Left ventricle myocardium superior (tissue), 1 donor: ENCODE results near the gene ZNF853. TPM values are rescaled to one million over a fixed set of nuclear protein-coding genes. Genes with fewer than 3 reads are reported as not detected.
"Not testable (repeated sequence)": the region's sequence is repeated elsewhere in the genome, so short reads cannot be mapped to it uniquely, and the experiment has no call there.

Experiments used
- ATAC-seq: fragments of 200-7000 bp; cut with Tn5 transposase; one replicate; pipeline ENCODE4 v1.9.1; 2020; ENCODE audit warnings: mild to moderate bottlenecking, moderate library complexity
- DNase-seq: peaks from one replicate; pipeline ENCODE4 v3.0.0-alpha.2; 2020
- intact Hi-C: fragments of 100-400 bp; cut with micrococcal nuclease; formaldehyde crosslinking; loops from one replicate; pipeline ENCODE4 v1.11.0; 2022
- total RNA-seq: library from RNA; stranded (reverse); fragmentation: NEBNext Ultra II Directional; extraction: Animal tissue kit (Norgen Biotek cat#: 25700); gene quantifications from one replicate; pipeline ENCODE4 v1.2.1, GENCODE V29; 2021
- donor health status: DM: no; HTN: yes; CAD: no; lungs with severe emphysema.

The ZNF853 gene
- total RNA-seq, 1 donor from 2014 or later: 11.1 TPM

GRCh38 chr7:6648066-6648814 is 32.8 kb downstream of the ZNF853 start:
- intact Hi-C loops: no loop called here
- DNase-seq (no peak), ATAC-seq (no peak)

- no peak for ATAC-seq
- no peak for DNase-seq
- intact Hi-C loops: no loop called here
Observed at GRCh38 chr7:6648815-6649104, 33.4 kb downstream of the ZNF853 start.

- no peak for ATAC-seq
- intact Hi-C loops: no loop called here
Observed at GRCh38 chr7:6649241-6649961, 34.0 kb downstream of the ZNF853 start.

DNA sequence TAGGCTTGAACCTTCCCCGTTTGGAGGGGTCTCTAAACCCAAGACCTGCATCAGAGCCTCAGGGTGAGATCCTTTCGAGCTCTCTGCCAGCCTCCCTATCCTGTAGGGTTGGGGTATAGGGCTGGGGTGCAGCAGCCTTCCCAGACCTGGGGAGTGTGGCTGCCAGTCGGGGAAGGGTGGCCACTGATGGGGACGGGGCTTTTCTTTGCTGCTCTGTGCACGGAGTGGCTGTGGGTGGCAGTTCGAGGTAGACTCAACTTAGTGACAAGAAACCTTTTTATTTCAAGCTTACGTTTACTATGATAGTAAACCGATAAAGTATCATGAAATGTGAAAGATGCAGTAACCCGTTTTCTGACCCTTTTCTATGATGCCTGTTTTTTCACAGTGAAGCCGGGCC is 34.7 kb downstream of the ZNF853 start:
- DNase-seq (no peak), ATAC-seq (no peak)
- intact Hi-C loops: no loop called here

More at GRCh38 chr7:6649241-6649961, 34.0 kb downstream of the ZNF853 start:
- DNase-seq: no peak

- DNase-seq: no peak
- no peak for ATAC-seq
- intact Hi-C loops: no loop called here
Observed at GRCh38 chr7:6650521-6651011, 35.2 kb downstream of the ZNF853 start.

DNA sequence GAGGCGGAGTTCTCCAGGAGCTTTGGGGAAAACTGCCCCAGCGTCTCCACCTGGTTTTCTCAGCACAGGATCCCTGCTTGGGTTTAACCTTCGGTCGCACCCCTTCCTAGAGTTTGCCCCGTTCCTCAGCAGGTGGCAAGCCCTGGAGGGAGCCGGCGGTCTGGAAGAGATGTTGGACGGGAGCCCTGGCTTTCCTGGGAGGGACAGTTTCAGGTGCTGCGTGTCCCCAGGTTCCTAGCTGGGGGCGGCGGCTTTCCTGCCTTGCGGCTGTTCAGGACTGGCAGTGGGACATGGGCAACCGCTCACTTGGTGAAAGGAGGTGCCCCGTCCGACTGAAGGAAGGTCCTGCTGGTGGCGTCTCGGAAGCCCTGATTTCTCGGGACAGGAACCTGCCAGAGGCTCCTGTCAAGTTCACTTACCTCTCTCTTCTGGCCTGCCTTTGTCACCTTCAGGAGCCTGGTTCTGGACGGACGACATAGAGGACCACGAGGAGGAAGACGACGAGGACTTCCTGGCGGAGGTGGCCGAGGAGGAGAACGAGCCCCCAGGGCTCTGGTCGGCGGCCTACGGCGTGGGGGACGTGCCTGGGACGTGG is 36.5 kb downstream of the ZNF853 start:
- ATAC-seq (no peak), DNase-seq (no peak)
- intact Hi-C loops: no loop called here

DNA sequence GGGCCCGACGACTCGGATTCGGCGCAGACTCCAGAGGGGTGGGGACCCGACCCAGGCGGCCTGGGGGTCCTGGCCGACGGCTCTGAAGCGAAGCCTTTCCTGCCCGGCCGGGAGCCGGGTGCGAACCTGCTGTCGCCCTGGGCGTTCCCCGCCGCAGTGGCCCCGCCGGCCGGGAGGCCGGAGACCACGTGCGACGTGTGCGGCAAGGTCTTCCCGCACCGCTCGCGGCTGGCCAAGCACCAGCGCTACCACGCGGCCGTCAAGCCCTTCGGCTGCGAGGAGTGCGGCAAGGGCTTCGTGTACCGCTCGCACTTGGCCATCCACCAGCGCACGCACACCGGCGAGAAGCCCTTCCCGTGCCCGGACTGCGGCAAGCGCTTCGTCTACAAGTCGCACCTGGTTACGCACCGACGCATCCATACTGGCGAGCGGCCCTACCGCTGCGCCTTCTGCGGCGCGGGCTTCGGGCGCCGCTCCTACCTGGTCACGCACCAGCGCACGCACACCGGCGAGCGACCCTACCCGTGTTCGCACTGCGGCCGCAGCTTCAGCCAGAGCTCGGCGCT is 37.1 kb downstream of the ZNF853 start:
- intact Hi-C loops: no loop called here
- ATAC-seq (no peak), DNase-seq (no peak)

DNA sequence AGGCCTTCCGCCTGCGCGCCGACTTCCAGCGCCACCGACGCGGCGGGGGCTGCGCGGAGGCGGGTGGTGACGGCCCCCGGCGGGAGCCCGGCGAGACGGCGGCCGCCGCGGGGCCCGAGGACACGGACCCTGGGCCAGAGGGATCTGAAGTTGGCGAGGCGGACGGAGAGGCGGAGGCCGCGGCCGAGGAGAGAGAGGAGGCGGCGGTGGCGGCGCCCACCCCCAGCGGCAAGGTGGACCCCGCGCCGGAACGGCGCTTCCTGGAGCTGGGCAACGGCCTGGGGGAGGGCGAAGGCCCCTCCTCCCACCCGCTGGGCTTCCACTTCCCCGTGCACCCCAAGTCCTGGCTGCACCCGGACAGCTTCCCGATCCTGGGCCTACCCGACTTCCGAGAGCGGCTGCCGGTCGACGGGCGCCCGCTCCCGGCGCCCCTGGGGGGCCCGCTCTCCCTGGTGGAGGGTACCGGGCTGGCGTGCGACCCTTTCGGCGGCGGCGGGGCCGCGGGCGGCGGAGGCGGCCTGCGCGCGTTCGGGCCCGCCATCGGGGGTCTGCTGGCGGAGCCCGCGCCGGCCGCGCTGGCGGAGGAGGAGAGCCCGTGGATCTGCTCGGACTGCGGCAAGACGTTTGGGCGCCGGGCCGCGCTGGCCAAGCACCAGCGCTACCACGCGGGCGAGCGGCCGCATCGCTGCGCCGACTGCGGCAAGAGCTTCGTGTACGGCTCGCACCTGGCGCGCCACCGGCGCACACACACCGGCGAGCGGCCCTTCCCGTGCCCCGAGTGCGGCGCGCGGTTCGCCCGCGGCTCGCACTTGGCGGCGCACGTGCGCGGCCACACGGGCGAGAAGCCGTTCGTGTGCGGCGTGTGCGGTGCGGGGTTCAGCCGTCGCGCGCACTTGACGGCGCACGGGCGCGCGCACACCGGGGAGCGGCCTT is 37.9 kb downstream of the ZNF853 start:
- DNase-seq (no peak), ATAC-seq (no peak)
- intact Hi-C loops: no loop called here

GRCh38 chr7:6654113-6654841 is 38.9 kb downstream of the ZNF853 start:
- ATAC-seq (no peak), DNase-seq (no peak)
- intact Hi-C loops: no loop called here

DNA sequence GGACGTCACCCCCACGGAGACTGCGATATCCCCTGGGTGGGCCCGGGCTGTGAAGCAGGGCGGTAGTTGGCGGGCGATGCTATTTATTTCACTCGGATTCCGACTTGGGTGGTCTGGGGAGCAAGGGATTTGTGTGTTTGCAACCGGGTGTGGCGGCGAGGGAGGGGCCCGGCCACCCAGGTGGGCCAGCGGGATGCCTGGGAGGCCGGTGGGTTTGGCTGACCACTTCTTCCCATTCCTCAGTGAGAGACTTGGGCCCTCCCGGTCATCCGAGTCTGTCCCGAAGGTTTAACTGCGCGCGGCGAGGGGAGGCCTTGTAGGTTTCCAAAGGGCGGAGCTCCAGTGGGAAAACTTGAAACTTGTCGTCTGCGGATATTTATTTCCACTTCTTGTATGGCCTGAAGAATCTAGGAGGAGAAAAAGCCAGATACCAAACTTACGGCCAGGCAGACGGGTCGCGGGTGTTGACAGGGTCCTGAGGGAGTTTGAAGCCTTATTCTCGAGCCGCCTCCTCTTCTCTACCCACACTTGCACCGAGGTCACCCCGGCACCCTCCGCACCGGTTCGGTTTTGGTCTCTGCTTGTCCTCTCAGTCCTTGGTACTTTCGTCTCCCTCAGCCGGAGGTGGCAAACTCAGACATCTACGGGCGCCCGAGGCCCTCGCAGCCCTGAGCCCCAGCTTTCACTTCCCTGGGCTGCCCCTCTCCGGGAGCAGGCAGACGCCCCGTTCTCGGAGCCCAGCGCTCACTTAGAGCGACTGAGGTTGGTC is 39.6 kb downstream of the ZNF853 start:
- intact Hi-C loops: no loop called here
- DNase-seq: no peak
- no peak for ATAC-seq

DNA sequence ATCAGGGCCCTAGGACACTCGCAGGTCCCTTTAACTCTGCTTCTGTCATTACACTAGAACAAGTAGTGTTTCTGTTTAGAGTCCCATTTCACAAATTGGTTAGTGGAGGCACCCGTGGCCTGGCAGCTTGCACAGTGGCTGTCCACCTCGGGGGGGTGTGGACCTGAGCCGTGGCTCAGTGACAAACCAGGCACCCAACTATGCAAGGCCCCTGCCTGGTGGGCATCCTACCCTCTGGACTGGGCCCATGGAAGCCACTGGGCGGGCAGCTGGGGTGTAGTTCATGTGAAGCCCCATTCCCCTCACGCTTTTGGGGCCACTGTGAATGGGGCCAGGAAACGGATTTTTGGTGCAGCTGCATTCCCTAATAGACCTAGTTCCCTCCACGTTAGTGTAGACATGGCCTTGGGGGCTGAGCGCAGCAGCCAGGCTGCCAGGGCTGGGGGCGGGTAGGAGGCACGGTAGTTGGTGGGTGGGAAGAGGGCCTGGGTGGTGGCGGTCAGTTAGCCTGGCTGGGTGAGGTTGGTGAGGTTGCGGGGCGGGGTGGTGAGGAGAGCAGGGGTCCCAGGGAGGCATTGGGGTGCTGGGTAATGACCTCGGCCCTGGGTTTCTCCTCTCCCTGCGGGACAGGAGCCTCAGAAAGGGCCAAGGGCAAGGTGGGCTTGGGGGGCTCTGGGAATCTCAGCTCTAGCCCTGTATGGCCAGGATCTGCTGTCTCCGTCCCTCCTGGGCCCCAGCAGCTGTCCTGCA is 40.4 kb downstream of the ZNF853 start:
- ATAC-seq (no peak), DNase-seq (no peak)
- intact Hi-C loops: no loop called here

DNA sequence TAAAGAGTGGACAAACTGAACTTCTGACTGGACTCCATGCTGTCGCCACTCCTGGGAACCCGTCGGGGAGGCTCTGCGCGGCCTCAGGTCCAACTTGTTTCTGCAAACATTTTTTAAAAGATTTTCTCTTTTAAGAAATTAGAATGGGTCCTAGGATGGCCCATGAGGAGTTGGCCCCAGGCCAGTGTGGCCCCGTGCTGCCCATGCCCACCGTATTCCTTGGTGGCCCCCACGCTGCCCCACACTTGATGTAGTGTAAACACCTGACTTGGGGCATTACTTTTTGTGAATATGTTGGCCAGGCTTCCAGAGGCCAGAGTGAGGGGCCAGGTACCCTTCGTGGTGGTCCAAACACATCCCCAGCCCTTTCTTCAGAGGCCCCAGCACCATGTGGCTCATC is 41.0 kb downstream of the ZNF853 start:
- ATAC-seq (no peak), DNase-seq (no peak)
- intact Hi-C loops: no loop called here

- DNase-seq (no peak), ATAC-seq (no peak)
- intact Hi-C loops: no loop called here
Observed at GRCh38 chr7:6658618-6659345, 43.4 kb downstream of the ZNF853 start.

GRCh38 chr7:6670851-6671250 is 55.4 kb downstream of the ZNF853 start:
- intact Hi-C loops, DNase-seq: not testable (repeated sequence)

More at GRCh38 chr7:6670851-6671250, 55.4 kb downstream of the ZNF853 start:
- ATAC-seq: not testable (repeated sequence)
